GM12873 (cell line): ENCODE results near the gene FAM9A.

Experiments used
- CTCF ChIP-seq: IDR thresholded peaks from 2 replicates; pipeline ENCODE4 v1.5.1; 2012; ENCODE audit warnings: low read depth, mild to moderate bottlenecking, moderate library complexity, low read length, control low read depth; ENCODE audit not compliant: insufficient read depth; ENCODE audit errors: missing control alignments

Gene FAM9A

GRCh38 chrX:8755813-8756212 is 45.4 kb downstream of the FAM9A start:
- TF ChIP-seq CTCF, result no peak

- peak; percentile 22 for TF ChIP-seq CTCF
These were observed 46.1 kb downstream of the FAM9A start for GRCh38 chrX:8755116-8755515.

GRCh38 chrX:8749697-8750096 is 51.5 kb downstream of the FAM9A start:
- no peak for TF ChIP-seq CTCF

GRCh38 chrX:8748855-8749254 is 52.3 kb downstream of the FAM9A start:
- peak; percentile 68 for TF ChIP-seq CTCF

- peak; percentile 85 for TF ChIP-seq CTCF
These were observed 58.0 kb downstream of the FAM9A start for GRCh38 chrX:8743126-8743732.

GRCh38 chrX:8741981-8742380 is 59.2 kb downstream of the FAM9A start:
- no peak for TF ChIP-seq CTCF
